Activated CD4-positive, alpha-beta T cell treated with anti-CD3 and anti-CD28 coated beads for 36 hours (primary cell): Measurements from ENCODE around the gene ABI3BP. TPM values are rescaled to one million over a fixed set of nuclear protein-coding genes. Genes with fewer than 3 reads are reported as not detected.

Experiments used
- ATAC-seq: fragments of 200-7000 bp; cut with Tn5 transposase; one replicate; pipeline ENCODE4 v1.10.0; 2021; ENCODE audit warnings: mild to moderate bottlenecking, moderate library complexity
- CTCF ChIA-PET: fragments of 350-600 bp; sonication (Branson Sonifier 250); formaldehyde crosslinking; loops from one replicate; lab custom pipeline; 2021; ENCODE audit warnings: antibody characterized with exemption; lab: Charles Lee
- POLR2A ChIA-PET: fragments of 350-600 bp; sonication (Branson Sonifier 250); formaldehyde crosslinking; loops from one replicate; lab custom pipeline; 2021; ENCODE audit warnings: antibody characterized with exemption, inconsistent platforms; lab: Charles Lee
- DNase-seq: peaks from one replicate; pipeline ENCODE4 v3.0.0-alpha.2; 2020
- H3K27ac Mint-ChIP-seq: one replicate; pipeline ENCODE4 v1.8.0; 2021; ENCODE audit warnings: mixed read lengths
- H3K27me3 Mint-ChIP-seq: one replicate; pipeline ENCODE4 v1.8.0; 2021; ENCODE audit warnings: mixed read lengths
- H3K36me3 Mint-ChIP-seq: one replicate; pipeline ENCODE4 v1.8.0; 2021; ENCODE audit warnings: low read depth, mixed read lengths
- H3K4me1 Mint-ChIP-seq: one replicate; pipeline ENCODE4 v1.8.0; 2021; ENCODE audit warnings: mixed read lengths
- H3K4me3 Mint-ChIP-seq: one replicate; pipeline ENCODE4 v1.8.0; 2021; ENCODE audit warnings: mild to moderate bottlenecking, moderate library complexity, mixed read lengths
- H3K9me3 Mint-ChIP-seq: one replicate; pipeline ENCODE4 v1.8.0; 2021; ENCODE audit warnings: low read depth, mixed read lengths
- intact Hi-C, 2 experiments: fragments of 100-400 bp; cut with DNase I in 1 of 2; cut with micrococcal nuclease in 1 of 2; formaldehyde crosslinking; loops; one replicate each; pipeline versions ENCODE4 v1.14.2 to v1.15.1; 2022 to 2024; cut with DNase I, micrococcal nuclease
- total RNA-seq, 2 experiments: library from RNA; stranded (reverse); gene quantifications; one replicate each; pipeline ENCODE4 v1.2.3, GENCODE V29; 2021

ABI3BP gene
- total RNA-seq, 2 experiments from 2014 or later = not detected

GRCh38 chr3:100811779-100812507 lies 181.3 kb downstream of the ABI3BP start:
- Mint-ChIP-seq H3K27me3 (peaks cover 21% of the 10 kb centered on the region), H3K4me3 (no peak overlapping the region), H3K4me1 (peaks cover 8% of the 10 kb centered on the region), H3K36me3 (no peaks in the 10 kb centered on the region), H3K9me3 (no peaks in the 10 kb centered on the region), H3K27ac (no peak overlapping the region)
- CTCF ChIA-PET = no interaction called here
- DNase-seq (no peak), ATAC-seq (peak; percentile 53)
- POLR2A ChIA-PET = no interaction called here
- intact Hi-C loops = no loop called here

GRCh38 chr3:100810671-100811070 lies 182.6 kb downstream of the ABI3BP start:
- ATAC-seq = no peak
- peaks cover 8% of the 10 kb centered on the region for H3K4me1 Mint-ChIP-seq
- H3K36me3 Mint-ChIP-seq = no peaks in the 10 kb centered on the region
- H3K27ac Mint-ChIP-seq = no peak overlapping the region
- no peak overlapping the region for H3K4me3 Mint-ChIP-seq
- H3K9me3 Mint-ChIP-seq = no peaks in the 10 kb centered on the region
- DNase-seq = no peak
- ChIA-PET POLR2A (no interaction called here), CTCF (interaction anchor here (0.6 kb wide), 1 partner anchor 282 kb away, joined by 4 read pairs; no protein-coding TSS in a partner anchor)
- peaks cover 18% of the 10 kb centered on the region for H3K27me3 Mint-ChIP-seq
- intact Hi-C loops = no loop called here

- Mint-ChIP-seq H3K36me3 (no peaks in the 10 kb centered on the region), H3K4me3 (no peak overlapping the region), H3K27me3 (peaks cover 18% of the 10 kb centered on the region), H3K4me1 (no peaks in the 10 kb centered on the region), H3K27ac (no peak overlapping the region), H3K9me3 (no peaks in the 10 kb centered on the region)
- no peak for ATAC-seq
- ChIA-PET CTCF (no interaction called here), POLR2A (no interaction called here)
- no peak for DNase-seq
- intact Hi-C loops = no loop called here
These were observed 188.6 kb downstream of the ABI3BP start for GRCh38 chr3:100804631-100805030.

GRCh38 chr3:100803711-100804110 lies 189.5 kb downstream of the ABI3BP start:
- intact Hi-C loops = no loop called here
- ChIA-PET CTCF (no interaction called here), POLR2A (no interaction called here)
- Mint-ChIP-seq H3K27me3 (peaks cover 14% of the 10 kb centered on the region), H3K4me1 (no peaks in the 10 kb centered on the region), H3K9me3 (no peaks in the 10 kb centered on the region), H3K4me3 (no peak overlapping the region), H3K27ac (no peak overlapping the region), H3K36me3 (no peaks in the 10 kb centered on the region)
- ATAC-seq (no peak), DNase-seq (no peak)

GRCh38 chr3:100802126-100802525 lies 191.1 kb downstream of the ABI3BP start:
- ChIA-PET POLR2A (no interaction called here), CTCF (no interaction called here)
- Mint-ChIP-seq H3K9me3 (no peaks in the 10 kb centered on the region), H3K4me1 (no peaks in the 10 kb centered on the region), H3K27ac (no peak overlapping the region), H3K4me3 (no peak overlapping the region), H3K27me3 (peaks cover 12% of the 10 kb centered on the region), H3K36me3 (no peaks in the 10 kb centered on the region)
- no peak for DNase-seq
- intact Hi-C loops = no loop called here
- no peak for ATAC-seq

GRCh38 chr3:100798012-100798411 lies 195.2 kb downstream of the ABI3BP start:
- Mint-ChIP-seq H3K27ac (no peak overlapping the region), H3K4me3 (no peak overlapping the region), H3K4me1 (peaks cover 5% of the 10 kb centered on the region), H3K9me3 (no peaks in the 10 kb centered on the region), H3K36me3 (no peaks in the 10 kb centered on the region), H3K27me3 (no peaks in the 10 kb centered on the region)
- ChIA-PET POLR2A (no interaction called here), CTCF (interaction anchor here (1.0 to 2.6 kb wide), 4 partner anchors 9 to 148 kb away, joined by 3 to 11 read pairs (median 4); no protein-coding TSS in a partner anchor)
- intact Hi-C loops = loop anchor here in 1 of 2 experiments (5.0 kb wide), 1 partner anchor 336 kb away; no protein-coding TSS in a partner anchor
- DNase-seq = no peak
- ATAC-seq = no peak

GRCh38 chr3:100796556-100796955 lies 196.7 kb downstream of the ABI3BP start:
- H3K27me3 Mint-ChIP-seq = no peaks in the 10 kb centered on the region
- POLR2A ChIA-PET = no interaction called here
- CTCF ChIA-PET = interaction anchor here (0.5 to 2.6 kb wide), 10 partner anchors 8 to 394 kb away, joined by 3 to 11 read pairs (median 3); no protein-coding TSS in a partner anchor
- no peak overlapping the region for H3K27ac Mint-ChIP-seq
- no peak overlapping the region for H3K4me3 Mint-ChIP-seq
- DNase-seq = no peak
- ATAC-seq = peak; percentile 44
- intact Hi-C loops = loop anchor here (2.0 to 5.0 kb wide), 4 partner anchors 60 to 480 kb away; no protein-coding TSS in a partner anchor
- H3K36me3 Mint-ChIP-seq = no peaks in the 10 kb centered on the region
- no peaks in the 10 kb centered on the region for H3K9me3 Mint-ChIP-seq
- H3K4me1 Mint-ChIP-seq = peaks cover 5% of the 10 kb centered on the region

GRCh38 chr3:100789579-100789978 lies 203.6 kb downstream of the ABI3BP start:
- no peaks in the 10 kb centered on the region for H3K4me1 Mint-ChIP-seq
- ATAC-seq (no peak), DNase-seq (no peak)
- ChIA-PET POLR2A (no interaction called here), CTCF (no interaction called here)
- no peak overlapping the region for H3K4me3 Mint-ChIP-seq
- no peak overlapping the region for H3K27ac Mint-ChIP-seq
- intact Hi-C loops = no loop called here
- no peaks in the 10 kb centered on the region for H3K36me3 Mint-ChIP-seq
- peaks cover 7% of the 10 kb centered on the region for H3K9me3 Mint-ChIP-seq
- H3K27me3 Mint-ChIP-seq = no peaks in the 10 kb centered on the region

- Mint-ChIP-seq H3K27me3 (no peaks in the 10 kb centered on the region), H3K36me3 (no peaks in the 10 kb centered on the region), H3K4me1 (no peaks in the 10 kb centered on the region), H3K9me3 (peaks cover 10% of the 10 kb centered on the region), H3K4me3 (no peak overlapping the region), H3K27ac (no peak overlapping the region)
- ATAC-seq (no peak), DNase-seq (no peak)
- ChIA-PET POLR2A (no interaction called here), CTCF (interaction anchor here (1.3 kb wide), 1 partner anchor 13 kb away, joined by 3 read pairs; no protein-coding TSS in a partner anchor)
- intact Hi-C loops = no loop called here
These were observed 209.6 kb downstream of the ABI3BP start for GRCh38 chr3:100783619-100784018.

- Mint-ChIP-seq H3K9me3 (peaks cover 10% of the 10 kb centered on the region), H3K27ac (no peak overlapping the region), H3K4me3 (no peak overlapping the region), H3K36me3 (no peaks in the 10 kb centered on the region), H3K4me1 (no peaks in the 10 kb centered on the region), H3K27me3 (no peaks in the 10 kb centered on the region)
- ChIA-PET CTCF (no interaction called here), POLR2A (no interaction called here)
- DNase-seq (no peak), ATAC-seq (no peak)
- intact Hi-C loops = no loop called here
These were observed 210.3 kb downstream of the ABI3BP start for GRCh38 chr3:100782906-100783305.

- DNase-seq (no peak), ATAC-seq (no peak)
- H3K27me3 Mint-ChIP-seq = no peaks in the 10 kb centered on the region
- H3K9me3 Mint-ChIP-seq = peaks cover 10% of the 10 kb centered on the region
- H3K4me1 Mint-ChIP-seq = no peaks in the 10 kb centered on the region
- no peak overlapping the region for H3K27ac Mint-ChIP-seq
- ChIA-PET CTCF (no interaction called here), POLR2A (no interaction called here)
- H3K4me3 Mint-ChIP-seq = no peak overlapping the region
- intact Hi-C loops = no loop called here
- no peaks in the 10 kb centered on the region for H3K36me3 Mint-ChIP-seq
These were observed 210.9 kb downstream of the ABI3BP start for GRCh38 chr3:100782348-100782747.

- no peak overlapping the region for H3K4me3 Mint-ChIP-seq
- no peak for DNase-seq
- H3K27ac Mint-ChIP-seq = no peak overlapping the region
- H3K4me1 Mint-ChIP-seq = no peaks in the 10 kb centered on the region
- H3K27me3 Mint-ChIP-seq = no peaks in the 10 kb centered on the region
- no peaks in the 10 kb centered on the region for H3K36me3 Mint-ChIP-seq
- CTCF ChIA-PET = no interaction called here
- peaks cover 10% of the 10 kb centered on the region for H3K9me3 Mint-ChIP-seq
- POLR2A ChIA-PET = no interaction called here
- no peak for ATAC-seq
- intact Hi-C loops = no loop called here
These were observed 211.9 kb downstream of the ABI3BP start for GRCh38 chr3:100781301-100781700.
